GM18867 (cell line): Measurements from ENCODE around the gene CLECL1.
"Not testable (repeated sequence)": the region's sequence is repeated elsewhere in the genome, so short reads cannot be mapped to it uniquely, and the experiment has no call there.

Source experiments
- ATAC-seq: cut with Tn5 transposase; IDR thresholded peaks from one replicate; pipeline ENCODE4 v1.9.1; 2021; ENCODE audit warnings: mild to moderate bottlenecking, moderate library complexity; ENCODE audit not compliant: unreplicated experiment

Gene CLECL1

GRCh38 chr12:9699269-9699897 lies 33.5 kb downstream of the CLECL1 start:
- no peak for ATAC-seq

DNA sequence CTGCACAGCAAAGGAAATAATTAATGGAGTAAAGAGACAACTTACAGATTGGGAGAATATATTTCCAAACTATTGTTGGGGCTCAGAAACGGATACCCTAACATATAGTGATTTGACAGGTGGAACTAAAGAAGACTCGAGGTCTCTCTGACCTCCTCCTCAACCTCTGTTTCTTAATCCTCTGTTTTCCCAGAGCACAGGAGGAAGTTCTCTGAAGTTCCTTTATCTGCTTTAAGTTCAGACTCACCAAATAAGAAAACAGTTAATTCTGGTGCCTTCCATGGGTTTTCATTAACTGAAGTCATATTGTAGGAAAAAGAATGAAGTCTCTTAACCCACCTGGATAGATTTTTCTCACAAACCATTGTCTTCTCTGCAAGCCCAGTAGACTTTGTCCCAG lies 34.2 kb downstream of the CLECL1 start:
- no peak for ATAC-seq

DNA sequence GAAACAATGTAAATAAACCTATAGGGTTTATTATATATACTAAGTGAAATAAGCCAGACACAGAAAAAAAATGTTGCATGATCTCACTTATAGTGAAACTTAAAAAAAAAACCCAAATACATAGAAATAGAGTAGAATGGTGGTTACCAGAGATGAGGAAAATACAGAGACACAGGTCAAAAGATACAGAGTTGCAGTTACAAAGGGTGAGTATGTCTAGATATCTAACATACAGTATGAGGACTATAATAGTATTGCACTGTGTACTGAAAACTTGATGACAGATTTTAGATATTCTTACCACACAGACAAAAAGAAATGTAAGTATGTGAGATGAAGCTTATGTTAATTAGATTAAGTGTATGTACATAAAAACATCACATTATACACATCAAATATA lies 35.3 kb downstream of the CLECL1 start:
- ATAC-seq = no peak

DNA sequence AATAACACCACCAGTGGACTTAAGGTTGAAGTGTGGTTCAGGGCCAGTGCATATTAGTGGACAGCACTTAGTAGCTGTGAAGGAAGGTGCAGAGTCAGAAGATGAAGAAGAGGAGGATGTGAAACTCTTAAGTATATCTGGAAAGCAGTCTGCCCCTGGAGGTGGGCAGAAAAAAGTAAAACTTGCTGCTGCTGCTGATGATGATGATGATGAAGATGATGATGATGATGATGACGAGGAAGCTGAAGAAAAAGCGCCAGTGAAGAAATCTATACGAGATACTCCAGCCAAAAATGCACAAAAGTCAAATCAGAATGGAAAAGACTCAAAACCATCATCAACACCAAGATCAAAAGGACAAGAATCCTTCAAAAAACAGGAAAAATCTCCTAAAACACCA lies 37.2 kb downstream of the CLECL1 start:
- ATAC-seq = not testable (repeated sequence)

- ATAC-seq = not testable (repeated sequence)
Measured at GRCh38 chr12:9695150-9695549, 37.7 kb downstream of the CLECL1 start.

DNA sequence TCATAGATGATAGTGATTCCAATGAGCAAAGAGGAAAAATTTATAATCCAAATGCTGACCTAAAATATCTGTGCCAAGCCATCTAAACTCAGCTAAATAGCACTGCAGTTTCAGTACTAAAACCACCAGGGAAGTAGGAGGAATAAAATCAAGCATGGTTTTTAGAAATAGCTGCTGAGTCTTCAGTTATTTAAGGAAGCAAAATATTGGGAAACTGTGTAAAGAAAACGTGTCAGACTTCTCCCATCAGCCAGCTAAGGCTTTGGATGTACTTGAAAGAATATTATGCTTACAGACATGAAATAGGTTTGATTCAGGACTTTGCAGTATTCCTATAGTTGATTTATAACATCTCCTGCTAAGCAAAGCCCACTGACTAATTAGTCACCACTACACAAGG lies 38.7 kb downstream of the CLECL1 start:
- no peak for ATAC-seq

- no peak for ATAC-seq
Measured at GRCh38 chr12:9692909-9693308, 40.0 kb downstream of the CLECL1 start.

DNA sequence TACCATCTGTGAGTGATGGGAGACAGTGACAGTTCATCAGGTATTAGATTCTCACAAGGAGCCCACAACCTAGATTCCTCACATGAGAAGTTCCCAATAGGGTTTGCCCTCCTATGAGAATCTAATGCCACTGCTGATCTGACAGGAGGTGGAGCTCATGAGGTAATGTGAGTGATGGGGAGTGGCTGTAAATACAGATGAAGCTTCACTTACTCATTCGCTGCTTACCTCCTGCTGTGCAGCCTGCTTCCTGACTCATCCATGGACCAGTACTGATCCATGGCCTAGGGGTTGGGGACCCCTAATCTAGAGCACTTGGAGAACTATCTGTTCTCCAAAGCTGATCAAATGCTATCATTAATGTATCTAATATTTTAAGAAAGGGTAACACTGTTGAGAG lies 45.7 kb downstream of the CLECL1 start:
- no peak for ATAC-seq

DNA sequence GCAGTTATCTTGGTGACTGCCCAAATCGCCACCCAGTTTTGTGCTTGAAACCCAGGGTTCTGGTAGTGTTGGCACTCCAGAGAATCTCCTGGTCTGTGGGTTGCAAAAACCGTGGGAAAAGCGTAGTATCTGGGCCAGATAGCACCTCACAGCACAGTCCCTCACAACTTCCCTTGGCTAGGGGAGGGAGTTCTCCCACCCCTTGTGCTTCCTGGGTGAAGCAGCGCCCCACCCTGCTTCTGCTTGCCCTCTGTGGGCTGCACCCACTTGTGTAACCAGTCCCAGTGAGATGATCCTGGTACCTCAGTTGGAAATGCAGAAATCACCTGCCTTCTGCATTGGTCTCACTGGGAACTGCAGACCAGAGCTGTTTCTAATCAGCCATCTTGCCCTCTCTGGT lies 47.0 kb downstream of the CLECL1 start:
- no peak for ATAC-seq

- not testable (repeated sequence) for ATAC-seq
Measured at GRCh38 chr12:9685366-9685765, 47.5 kb downstream of the CLECL1 start.

DNA sequence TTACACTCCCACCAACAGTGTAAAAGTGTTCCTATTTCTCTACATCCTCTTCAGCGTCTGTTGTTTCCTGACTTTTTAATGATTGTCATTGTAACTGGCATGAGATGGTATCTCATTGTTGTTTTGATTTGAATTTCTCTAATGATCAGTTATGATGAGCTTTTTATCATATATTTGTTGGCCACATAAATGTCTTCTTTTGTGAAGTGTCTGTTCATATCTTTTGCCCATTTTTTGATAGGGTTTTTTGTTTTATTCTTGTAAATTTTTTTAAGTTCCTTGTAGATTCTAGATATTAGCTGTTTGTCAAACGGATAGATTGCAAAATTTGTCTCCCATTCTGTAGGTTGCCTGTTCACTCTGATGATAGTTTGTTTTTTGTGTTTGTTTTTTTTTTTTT lies 49.9 kb downstream of the CLECL1 start:
- ATAC-seq = not testable (repeated sequence)

DNA sequence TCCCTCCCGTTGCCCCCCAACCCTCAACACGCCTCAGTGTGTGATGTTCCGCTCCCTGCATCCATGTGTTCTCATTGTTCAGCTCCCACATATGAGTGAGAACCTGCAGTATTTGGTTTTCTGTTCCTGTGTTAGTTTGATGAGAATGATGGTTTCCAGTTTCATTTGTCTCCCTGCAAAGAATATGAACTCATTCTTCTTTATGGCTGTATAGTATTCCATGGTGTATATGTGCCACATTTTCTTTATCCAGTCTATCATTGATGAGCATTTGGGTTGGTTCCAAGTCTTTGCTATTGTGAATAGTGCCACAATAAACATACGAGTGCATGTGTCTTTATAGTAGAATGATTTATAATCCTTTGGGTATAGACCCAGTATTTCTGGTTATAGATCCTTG lies 50.4 kb downstream of the CLECL1 start:
- ATAC-seq = not testable (repeated sequence)

DNA sequence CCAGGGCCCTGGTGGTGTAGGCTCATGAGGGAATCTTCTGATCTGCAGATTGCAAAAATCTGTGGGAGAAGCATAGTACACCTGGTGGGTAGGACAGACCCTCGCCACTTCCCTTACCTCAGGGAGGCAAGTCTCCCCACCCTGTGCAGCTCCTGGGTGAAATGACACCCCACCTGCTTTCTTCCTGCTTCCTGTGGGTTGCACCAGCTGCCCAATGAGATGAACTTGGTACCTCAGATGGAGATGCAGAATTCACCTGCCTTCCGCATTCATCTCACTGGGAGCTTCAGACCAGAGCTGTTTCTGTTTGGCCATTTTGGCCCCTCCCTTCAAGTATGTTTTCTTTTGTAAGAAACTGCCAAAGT lies 58.7 kb downstream of the CLECL1 start:
- peak; percentile 30 for ATAC-seq

- ATAC-seq = peak; percentile 27
Measured at GRCh38 chr12:9673404-9674225, 59.3 kb downstream of the CLECL1 start.
